ENCODE data around the gene ABHD16B. TPM values are rescaled to one million over a fixed set of nuclear protein-coding genes. Genes with fewer than 3 reads are reported as not detected.

Gene ABHD16B
- total RNA-seq, 2 donors from 2014 or later = not detected

GRCh38 chr20:63908008-63908682 lies 46.8 kb downstream of the ABHD16B start:
- no peak for DNase-seq (ENCODE audit: low spot score)
- intact Hi-C loops (cut with DNase I) = loop anchor here (5.0 to 10.0 kb wide), 2 partner anchors 64 to 67 kb away; partner anchors contain the start of gene SAMD10 (in 1 of the 2)

GRCh38 chr20:63911176-63911575 lies 49.9 kb downstream of the ABHD16B start:
- intact Hi-C loops (cut with DNase I) = no loop called here
- DNase-seq (ENCODE audit: low spot score) = no peak

Other genes starting within 250 kb of the ABHD16B start
- gene GMEB2, start 234.4 kb upstream of the ABHD16B start, total RNA-seq = 1 to 10 TPM; 6.9 to 8.8 TPM
- 10 to 100 TPM; 11.7 to 27.3 TPM for gene STMN3, start 208.1 kb upstream of the ABHD16B start, total RNA-seq
- gene RTEL1, start 203.2 kb upstream of the ABHD16B start, total RNA-seq = 10 to 100 TPM; 28.3 to 28.7 TPM
- gene TNFRSF6B, start 164.8 kb upstream of the ABHD16B start, total RNA-seq = 1 to 10 TPM; 5.4 to 7.0 TPM
- gene ARFRP1, start 153.5 kb upstream of the ABHD16B start, total RNA-seq = 10 to 100 TPM; 35.7 to 38.1 TPM
- 10 to 100 TPM; 15.1 to 15.2 TPM for gene ZGPAT, start 153.5 kb upstream of the ABHD16B start, total RNA-seq
- 1 to 10 TPM; 4.2 to 4.9 TPM for gene LIME1, start 124.8 kb upstream of the ABHD16B start, total RNA-seq
- 100 to 1,000 TPM in 1 of 2 donors, 10 to 100 TPM in 1; 54.0 to 112 TPM for gene SLC2A4RG, start 121.7 kb upstream of the ABHD16B start, total RNA-seq
- 10 to 100 TPM in 1 of 2 donors, 1 to 10 TPM in 1; 6.8 to 11.9 TPM for gene ZBTB46, start 30.2 kb upstream of the ABHD16B start, total RNA-seq
- gene TPD52L2, start 3.8 kb downstream of the ABHD16B start, total RNA-seq = 100 to 1,000 TPM; 113 to 132 TPM
- gene DNAJC5, start 33.6 kb downstream of the ABHD16B start, total RNA-seq = 10 to 100 TPM; 31.1 to 31.7 TPM
- 10 to 100 TPM; 20.8 to 22.0 TPM for gene UCKL1, start 94.9 kb downstream of the ABHD16B start, total RNA-seq
- gene ZNF512B, start 108.4 kb downstream of the ABHD16B start, total RNA-seq = 10 to 100 TPM in 1 of 2 donors, 1 to 10 TPM in 1; 9.4 to 11.2 TPM
- gene SAMD10, start 118.1 kb downstream of the ABHD16B start, total RNA-seq = 1 to 10 TPM; 1.1 to 1.5 TPM
- 10 to 100 TPM; 44.3 to 44.8 TPM for gene PRPF6, start 119.6 kb downstream of the ABHD16B start, total RNA-seq
- gene C20orf204, start 174.7 kb downstream of the ABHD16B start, total RNA-seq = under 1 TPM; 0.76 to 0.83 TPM
- 10 to 100 TPM; 40.8 to 47.6 TPM for gene SOX18, start 188.1 kb downstream of the ABHD16B start, total RNA-seq
- 10 to 100 TPM; 39.5 to 41.3 TPM for gene TCEA2, start 201.7 kb downstream of the ABHD16B start, total RNA-seq
- gene RGS19, start 218.0 kb downstream of the ABHD16B start, total RNA-seq = 10 to 100 TPM; 18.0 to 19.1 TPM
- 1 to 10 TPM in 1 of 2 donors, under 1 TPM in 1; 0.76 to 1.4 TPM for gene OPRL1, start 218.6 kb downstream of the ABHD16B start, total RNA-seq
- gene LKAAEAR1, start 222.9 kb downstream of the ABHD16B start, total RNA-seq = not detected
- gene NPBWR2, start 246.1 kb downstream of the ABHD16B start, total RNA-seq = not detected

Data from posterior vena cava (tissue), 2 donors.